Stimulated activated CD4-positive, alpha-beta T cell treated with anti-CD3 and anti-CD28 coated beads, Interleukin-12 subunit alpha, Interleukin-12 subunit beta, amount 100 ng/mL, for 4 hours (primary cell): ENCODE measurements around the gene HDAC6.
A peak's percentile ranks its signal among the peaks of the same experiment; 100 is the strongest.

Experiments used
- DNase-seq: peaks from one replicate; pipeline ENCODE4 v3.0.0-alpha.2; 2020

HDAC6 gene

DNA sequence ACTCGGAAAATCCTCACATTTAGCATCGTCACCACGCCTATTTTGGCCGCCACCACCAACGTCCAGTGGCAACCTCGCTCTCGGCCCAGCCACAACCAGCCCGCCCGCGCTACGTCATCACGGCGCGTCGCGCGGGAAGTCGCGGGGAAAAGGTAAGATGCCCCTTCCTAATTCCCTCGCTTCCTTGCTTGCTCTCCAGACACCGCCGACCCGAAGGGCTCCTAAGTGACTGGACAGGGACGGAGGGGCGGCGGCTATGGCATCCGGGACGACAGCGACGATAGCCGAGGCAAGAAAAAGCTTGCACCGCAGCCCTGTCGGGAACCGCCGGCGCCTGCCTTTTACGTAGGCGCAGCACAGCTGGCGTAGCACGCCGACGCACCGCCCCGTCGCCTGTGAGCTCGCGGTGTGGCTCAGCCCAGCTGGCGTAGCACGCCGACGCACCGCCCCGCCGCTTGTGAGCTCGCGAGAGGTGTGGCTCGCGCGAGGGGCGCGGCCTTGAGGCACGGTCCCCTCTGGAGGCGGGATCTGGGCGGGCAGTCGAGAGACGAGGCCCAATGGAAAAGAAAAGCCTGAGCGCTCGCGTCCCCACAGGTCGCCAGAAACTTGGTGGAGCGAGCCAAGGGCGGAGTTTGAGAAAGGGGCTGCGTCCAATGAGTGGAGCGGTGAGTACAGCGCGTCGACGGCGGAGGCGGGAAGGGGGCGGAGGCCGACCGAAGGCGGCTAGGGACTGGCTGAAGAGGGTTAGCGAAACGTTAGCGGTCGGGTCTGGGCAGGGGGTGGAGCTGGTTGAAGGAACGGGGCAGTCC is at the start of gene HDAC6:
TSS of gene HDAC6 (plus strand) at position 788 of the 809 bp plus-strand sequence. CDS start 626 bp downstream, outside the sequence.
- DNase-seq, result peak; percentile 87

DNA sequence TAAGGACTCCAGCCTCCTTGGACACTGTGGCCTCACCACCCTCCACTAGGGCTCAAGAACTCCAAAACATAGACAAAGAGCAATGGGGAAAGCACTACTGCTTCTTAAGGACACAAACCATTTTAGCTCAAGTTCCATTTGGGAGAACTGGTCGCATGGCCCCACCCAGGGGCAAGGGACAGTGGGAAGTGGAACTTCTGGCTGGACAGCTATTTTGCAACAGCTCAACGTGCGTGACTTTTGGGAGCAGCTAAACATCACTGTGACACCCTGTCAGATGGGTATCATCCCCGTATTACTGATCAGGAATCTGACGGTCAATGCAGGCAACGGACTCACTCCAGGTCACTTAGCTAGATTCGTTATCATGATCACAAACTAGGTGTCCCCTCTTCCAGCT is 49.4 kb upstream of the HDAC6 start:
- DNase-seq, result no peak

DNA sequence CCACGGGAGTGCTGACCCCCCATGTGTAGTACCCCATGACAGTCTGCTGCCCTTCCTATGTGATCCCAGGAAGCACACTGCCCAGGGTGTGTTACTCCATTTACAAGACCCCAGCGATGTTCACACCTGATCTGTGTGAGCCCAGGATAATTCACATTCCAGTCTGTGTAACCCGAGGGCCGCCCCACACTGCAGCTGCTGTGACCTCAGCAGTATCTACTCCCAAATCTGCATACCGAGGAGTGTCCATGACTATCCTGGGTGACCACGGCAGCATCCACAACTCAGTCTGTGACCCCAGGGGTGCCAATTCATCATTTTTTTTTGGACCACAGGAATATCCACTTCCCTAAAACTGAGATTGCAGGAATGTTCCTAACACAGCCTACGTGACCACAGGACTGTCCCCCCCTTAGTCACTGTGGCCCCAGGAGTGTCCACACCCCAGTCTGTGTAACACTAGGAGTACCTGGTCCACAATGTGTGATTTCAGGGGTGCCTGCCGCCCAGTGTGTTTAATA is 48.1 kb upstream of the HDAC6 start:
- no peak for DNase-seq

DNA sequence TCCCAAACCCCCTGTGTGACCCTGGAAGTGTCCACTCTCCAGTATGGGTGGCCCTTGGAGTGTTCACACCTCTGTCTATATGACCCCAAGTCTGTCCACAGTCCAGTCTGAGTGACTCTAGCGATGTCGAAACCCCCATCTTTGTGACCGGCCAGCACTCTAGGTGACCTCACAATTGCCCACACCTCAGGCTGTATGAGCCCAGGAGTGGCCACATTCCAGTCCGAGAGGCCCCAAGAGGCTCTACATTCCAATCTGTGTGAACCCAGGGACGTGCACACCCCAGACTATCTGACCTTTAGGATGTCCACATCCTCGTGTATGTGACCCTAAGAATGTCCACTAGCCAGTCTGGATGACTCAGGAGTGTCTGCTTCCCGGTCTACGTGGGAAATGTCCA is 47.6 kb upstream of the HDAC6 start:
- no peak for DNase-seq

DNA sequence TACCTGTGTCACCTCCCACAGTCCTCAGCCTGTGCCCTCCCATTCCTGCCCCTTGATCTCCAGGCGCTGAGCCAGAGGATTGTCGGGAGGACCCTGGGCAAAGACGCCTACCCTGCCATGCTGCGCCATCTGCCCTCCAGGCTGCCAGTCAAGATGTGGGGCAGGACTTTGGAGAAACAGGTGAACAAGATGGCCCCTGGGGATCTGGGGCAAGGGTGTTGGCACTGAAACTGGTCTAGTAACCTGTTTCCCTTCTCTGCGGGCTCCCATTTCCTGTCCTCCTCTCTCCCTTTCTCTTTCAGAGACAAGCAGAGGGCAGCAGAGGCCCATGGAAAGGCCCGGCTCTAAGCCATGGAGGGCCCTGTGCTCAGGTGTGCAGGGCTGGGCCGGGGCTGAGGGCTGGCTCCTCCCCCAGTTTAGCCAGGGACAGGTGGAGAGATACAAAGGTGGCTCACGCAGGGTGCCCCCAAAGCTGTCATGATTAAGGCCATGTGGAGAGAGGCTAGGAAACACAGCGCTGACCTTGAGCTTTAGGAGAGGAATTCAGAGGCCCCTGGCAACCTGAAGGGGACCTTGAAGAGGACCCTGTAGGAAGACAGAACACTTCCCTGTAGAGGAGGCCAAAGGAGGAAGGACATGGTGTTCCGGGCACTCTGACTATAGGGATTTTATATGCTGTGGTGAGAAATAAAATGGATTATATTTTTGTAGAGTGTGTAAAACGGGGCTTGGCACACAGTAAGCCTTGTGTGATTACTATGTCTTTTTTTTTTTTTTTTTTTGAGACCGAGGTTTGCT is 40.0 kb upstream of the HDAC6 start, which contains the start of gene GLOD5:
TSS of gene GLOD5 (plus strand) at position 74 of the 798 bp plus-strand sequence. CDS start at position 118, 44 bp downstream.
- no peak for DNase-seq

DNA sequence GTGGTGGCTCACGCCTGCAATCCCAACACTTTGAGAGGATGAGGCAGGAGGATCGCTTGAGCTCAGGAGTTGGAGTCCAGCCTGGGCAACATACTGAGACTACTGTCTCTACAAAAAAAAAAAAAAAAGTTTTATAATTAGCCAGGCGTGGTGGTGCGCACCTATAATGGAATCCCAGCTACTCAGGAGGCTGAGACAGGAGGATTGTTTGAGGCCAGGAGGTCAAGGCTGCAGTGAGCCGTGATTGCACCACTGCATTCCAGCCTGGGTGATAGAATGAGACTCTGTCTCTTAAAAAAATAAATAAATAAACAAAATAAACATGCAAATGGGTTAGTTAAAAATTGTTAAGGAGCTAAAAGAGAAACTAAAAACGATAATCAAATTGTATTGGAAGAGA is 32.6 kb upstream of the HDAC6 start:
- no peak for DNase-seq

DNA sequence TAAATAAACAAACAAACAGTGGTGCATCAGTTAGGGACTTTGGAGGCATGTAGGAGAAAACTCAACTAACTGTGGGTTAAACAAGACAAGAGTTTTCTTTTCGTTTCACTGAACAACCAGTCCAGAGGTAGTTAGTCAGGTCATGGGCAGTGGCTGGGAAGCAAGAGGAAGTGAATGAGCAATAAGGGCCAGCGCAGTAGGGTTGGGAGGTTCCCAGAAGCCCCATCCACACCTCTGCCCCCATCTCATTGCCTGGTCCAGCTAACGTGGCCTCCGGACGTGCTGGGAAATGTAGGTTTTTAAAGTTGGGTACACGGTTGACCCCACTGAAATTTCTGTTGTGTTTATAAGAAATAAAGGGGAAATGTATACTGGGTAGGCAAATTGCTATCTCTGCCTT is 31.6 kb upstream of the HDAC6 start:
- no peak for DNase-seq

DNA sequence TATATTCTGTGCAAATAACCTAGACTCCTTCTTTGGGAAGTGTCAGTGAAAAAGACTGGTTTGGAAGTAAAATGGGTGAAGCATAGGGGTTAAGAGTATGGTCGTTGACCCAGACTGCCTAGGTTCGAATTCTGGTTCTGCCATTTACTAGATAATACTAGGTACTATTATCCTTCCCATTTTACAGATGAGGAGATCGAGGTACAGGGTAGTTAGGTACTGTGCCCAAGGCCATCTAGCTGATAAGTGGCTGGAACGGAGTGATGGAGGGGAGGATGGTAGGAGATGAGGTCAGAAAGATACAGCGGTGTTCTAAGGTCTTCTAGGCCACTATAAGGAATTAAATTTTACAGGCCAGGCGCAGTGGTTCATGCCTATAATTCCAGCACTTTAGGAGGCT is 29.3 kb upstream of the HDAC6 start:
- no peak for DNase-seq

DNA sequence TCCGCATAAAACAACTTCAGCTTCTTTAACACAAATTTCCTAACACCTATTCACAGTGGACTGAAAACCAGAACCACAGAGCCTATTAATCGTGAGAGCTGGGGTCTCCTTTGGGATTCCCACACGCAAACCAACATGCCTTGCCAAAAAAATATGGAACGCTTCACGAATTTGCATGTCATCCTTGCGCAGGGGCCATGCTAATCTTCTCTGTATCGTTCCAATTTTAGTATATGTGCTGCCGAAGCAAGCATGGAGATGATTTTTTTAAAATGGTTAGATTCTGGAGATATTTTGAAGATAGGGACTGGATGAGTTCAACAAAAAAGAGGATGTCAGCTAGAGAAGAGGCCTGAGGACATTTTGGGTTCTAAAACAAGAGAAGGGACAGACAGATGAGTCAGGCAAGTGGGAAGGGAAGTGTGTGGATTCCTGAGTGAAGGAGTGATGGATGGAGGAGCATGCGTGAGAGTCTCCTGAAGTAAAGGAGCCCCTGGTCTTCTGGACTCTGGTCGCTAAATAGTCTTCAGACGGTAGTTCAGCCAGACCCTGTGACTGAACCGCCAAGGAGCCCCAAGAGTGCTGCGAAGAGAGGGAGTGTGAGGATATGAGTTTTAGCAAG is 24.9 kb upstream of the HDAC6 start:
- no peak for DNase-seq

DNA sequence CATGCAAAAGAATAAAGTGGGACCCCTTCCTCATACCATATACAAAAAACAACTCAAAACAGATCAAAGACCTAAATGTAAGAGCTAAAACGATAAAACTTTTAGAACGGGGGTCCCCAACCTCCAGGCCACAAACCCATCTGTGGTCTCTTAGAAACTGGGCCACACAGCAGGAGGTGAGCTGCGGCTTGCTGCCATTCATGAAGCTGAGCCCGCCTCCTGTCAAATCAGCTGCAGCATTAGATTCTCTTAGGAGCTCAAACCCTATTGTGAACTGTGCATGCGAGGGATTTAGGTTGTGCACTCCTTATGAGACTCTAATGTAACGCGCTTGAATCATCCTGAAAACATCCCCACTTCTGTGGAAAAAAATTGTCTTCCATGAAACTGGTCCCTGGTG is 22.5 kb upstream of the HDAC6 start:
- no peak for DNase-seq

DNA sequence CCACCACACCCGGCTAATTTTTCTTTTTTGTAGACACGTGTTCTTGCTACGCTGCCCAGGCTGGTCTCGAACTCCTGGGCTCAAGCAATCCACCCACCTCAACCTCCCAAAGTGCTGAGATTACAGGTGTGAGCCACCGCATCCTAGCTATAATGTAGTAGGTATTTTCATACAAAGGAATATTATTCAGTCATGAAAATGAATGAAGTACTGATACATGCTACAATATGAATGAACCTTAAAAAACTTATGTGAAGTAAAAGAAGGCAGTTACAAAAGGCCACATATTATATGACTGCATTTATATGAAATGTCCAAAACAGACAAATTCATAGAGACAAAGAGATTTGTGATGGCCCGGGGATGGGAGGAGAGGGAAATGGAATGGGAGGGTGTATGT is 20.2 kb upstream of the HDAC6 start:
- DNase-seq, result no peak

DNA sequence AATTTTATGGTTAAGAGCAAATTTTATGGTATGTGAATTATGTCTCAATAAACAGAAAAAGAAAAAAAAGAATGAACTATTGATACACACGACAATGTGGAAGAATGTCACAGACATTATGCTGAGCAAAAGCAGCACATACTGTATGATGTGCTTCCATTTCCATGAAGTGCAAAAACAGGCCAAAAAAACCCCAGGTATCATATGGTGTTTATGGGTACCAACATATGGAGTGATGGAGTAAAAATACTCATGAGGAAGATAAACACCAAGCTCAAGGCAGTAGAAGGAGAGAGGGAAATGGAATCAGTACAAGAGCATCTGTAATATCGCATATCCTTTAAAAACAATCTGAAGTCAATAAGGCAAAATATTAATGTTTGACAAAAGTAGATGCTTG is 19.7 kb upstream of the HDAC6 start:
- DNase-seq, result no peak

DNA sequence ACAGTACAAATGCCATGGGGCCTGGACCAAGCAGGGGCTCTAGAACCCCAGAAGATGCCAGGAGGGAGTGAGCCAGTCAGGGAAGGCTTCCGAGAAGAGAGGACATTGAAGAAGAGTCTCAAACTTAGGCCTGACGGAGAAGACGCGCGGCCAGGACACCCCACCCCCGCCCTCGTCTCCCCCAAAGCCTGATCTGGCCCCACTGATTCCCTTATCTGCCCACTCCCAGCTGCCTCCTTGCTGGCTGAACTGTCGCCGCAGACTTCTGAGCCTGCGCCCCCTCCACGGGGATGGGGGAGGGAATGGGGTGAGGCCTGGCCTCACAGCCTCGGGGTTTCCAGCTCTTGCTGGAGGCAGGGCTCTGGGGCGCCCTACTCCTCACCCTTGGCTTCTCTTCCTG is 19.1 kb upstream of the HDAC6 start:
- no peak for DNase-seq

DNA sequence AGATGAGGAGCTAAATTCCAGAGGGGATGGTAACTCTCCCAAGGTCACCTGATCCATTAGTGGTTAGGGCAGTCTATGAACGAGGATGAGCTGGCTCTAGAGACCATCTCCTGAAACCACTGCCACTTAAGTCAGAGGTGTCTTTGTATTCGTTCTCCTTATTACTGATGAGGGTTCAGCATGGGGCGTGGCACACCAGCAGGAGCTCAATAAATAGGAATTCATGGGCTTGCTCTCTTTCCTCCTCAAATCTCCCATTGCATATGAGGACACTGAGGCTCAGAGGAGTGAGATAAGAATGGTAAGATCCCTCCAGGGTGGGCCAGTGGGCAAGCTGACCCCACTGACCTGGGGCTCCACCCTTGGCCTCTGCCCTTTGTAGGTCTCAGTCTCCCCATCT is 17.1 kb upstream of the HDAC6 start:
- DNase-seq, result no peak

DNA sequence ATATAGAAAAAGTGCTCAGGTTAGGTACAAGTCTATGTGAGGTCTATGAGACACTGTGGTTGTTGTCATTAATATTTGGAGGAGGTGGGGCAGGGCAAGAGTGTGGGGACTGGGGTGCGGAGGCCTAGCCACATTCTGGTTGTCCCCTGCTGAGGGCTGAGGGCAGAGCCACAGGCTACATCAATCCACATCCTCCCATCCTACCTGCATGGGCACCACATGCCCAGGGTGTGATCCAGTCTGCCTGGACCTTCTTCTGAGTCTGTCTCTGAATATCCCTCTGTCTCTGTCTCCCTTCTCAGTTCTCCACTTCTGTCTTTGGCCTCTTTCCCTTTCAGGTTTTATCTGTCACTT is 16.7 kb upstream of the HDAC6 start:
- DNase-seq, result no peak

DNA sequence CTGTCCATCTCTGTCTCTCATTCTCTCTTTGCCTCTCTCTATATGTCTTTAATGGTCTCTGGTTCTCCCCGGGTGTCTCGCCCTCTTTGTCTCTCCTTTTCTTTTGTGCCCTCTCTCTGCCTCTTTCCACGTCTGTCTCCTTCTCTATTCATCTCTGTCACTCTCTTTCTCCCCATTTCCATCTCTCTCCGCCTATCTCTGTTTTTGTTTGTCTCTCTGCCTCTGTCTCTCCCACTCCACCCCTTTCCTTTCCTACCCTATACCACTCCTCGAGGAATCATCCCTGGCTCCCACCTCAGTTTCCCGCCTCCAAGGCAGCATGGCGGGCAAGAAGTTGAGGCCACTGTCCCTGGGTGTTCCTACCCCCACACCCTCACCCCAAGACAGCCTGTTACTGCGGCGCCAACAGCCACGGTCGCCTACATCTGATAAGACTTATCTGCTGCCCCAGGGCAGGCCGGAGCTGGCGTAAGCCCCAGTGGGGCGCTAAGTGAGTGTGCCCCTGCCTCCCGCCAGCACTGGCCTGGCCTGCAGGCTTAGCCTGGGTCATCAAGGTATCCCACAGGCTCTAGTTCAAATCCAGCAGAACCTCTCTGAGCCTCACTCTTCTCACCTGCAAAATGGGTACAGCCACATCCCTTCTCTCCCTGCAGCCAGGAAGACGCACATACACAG is 16.2 kb upstream of the HDAC6 start:
- DNase-seq, result no peak

DNA sequence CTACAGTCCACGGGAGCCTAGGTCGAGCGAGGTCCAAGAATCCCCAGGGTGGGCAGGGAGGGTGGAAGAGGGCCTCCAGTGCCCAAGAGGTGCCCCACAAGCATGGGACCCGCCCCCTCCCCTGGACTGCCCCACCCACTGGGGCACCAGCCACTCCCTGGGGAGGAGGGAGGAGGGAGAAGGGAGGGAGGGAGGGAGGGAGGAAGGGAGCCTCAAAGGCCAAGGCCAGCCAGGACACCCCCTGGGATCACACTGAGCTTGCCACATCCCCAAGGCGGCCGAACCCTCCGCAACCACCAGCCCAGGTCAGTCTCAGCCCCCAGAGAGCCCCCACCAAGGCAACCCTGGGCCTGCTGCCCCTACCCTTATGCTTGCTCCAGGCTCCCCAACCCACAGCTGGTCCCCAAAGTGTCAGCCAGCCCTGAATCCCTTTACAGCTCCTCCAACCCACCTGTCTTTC is 15.5 kb upstream of the HDAC6 start, which contains the start of gene GATA1:
TSS of gene GATA1 (plus strand) at position 250 of the 460 bp plus-strand sequence. CDS start 4,520 bp downstream, outside the sequence.
- DNase-seq, result no peak

DNA sequence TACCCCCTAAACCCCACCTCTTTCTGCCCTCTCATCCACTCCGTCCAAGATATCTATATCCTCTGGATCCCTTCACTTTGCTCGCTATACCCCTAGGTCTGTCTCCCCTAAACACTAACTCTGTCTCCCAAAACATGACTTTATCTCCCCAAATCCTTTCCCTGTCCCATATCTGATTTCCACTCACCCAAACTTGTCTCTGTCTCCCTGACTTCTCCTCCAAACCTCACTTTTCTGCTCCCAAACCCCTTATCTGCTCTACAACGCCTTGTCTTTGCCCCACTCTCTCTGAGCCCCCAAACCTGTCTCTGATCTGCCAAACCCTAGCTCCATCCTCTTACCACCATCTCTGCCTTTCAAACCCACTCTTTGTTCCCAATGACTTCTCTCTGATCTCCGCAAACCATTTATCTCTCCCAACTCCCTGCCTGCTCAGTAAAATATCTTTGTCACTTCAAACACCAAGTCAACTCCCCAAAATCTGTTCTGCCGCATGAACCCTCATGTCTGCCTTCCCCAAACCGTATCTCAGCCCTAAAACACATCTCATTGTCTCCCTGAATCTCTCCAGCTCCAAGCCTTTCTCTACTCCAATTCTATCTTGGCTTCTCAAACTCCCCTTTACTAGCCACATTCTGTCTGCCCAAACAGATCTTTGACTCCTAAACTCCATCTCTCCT is 14.9 kb upstream of the HDAC6 start:
- DNase-seq, result no peak

DNA sequence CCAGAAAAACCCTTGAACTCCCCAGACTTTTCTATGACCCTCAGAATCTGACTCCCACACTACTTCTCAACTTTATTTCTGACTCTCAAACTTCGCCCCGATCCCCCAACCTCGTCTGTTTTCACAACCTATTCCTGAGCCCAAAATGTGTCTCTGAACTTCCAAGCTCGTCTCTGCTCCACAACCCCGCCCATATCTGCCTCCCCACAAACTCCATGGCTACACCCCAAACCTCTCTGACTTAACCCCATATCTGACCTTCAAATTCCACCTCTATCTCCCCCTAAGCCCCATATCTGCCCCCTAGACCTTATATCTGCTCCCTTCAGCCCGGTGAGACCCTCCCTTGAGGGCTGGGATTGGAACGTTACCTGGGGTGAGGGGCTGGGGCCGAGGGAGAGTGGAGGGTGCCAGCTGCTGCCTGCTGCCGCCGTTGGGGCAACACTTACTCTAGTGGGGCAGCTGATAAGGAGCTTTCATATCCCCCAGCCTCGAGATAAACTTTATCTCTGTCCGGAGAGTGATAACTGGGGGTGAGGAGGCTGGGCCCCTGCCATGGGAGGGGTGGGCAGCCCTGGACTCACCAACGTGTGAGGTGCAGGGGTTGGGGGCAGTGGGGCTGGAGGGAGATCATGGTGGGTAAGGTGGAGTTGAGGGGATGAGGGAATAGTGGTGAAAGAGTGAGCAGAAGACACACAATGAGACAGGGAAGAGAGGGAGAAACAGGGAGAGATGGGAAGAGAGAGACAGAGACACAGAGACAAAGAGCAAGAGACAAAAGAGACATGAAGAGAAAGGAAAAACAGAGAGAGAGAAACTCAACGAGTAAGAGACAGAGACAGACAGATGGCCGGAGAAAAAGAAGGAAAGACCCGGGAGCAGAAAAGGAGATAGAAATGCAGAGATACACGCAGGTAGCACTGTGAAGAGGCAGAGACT is 14.1 kb upstream of the HDAC6 start:
- no peak for DNase-seq

DNA sequence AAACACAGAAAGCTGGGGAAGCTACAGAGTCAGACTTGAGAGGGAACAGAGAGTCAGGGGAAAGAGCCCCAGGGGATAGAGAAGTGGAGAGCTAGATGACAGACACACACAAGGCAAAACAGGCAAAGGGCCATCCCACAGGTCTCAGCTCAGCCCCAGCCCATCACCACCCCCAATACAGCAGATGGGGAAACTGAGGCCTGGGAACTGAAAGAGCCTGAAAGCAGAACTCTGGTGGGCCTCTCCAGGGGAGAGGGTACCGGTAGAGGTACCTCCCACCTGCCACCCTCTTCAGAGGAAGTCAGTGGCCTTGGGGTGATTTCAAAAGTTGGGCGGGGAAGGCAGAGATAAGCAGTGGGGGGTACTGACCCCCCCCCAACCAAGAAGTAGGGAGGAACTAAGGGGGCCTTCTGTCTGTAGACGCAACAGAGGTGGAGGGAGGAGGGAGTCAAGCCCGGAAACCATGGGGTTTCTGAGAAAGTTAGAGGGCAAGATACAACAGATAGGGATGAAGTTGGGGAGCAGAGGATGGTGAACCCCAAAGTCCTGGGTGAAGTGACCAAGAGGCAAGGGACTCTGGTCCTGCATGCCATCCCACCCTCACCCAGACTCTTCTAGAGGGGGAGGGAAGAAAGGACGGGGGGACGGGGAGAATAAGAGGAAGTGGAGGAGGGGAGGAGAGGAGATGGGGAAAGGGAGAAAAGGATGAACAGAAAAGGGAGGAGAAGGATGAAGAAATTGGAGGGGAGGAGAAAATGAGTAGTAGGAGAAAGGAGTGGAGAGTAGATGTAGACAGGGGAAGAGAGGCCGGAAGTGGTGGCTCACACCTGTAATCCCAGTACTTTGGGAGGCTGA is 12.3 kb upstream of the HDAC6 start:
- DNase-seq, result no peak
